NCI-H2107 treated with DMSO at 0.1 percent for 48 hours (cell line): Measurements from ENCODE around the gene GPATCH2L.

Experiments used
- DNase-seq: peaks from one replicate; lab custom pipeline; 2025; ENCODE audit not compliant: unreplicated experiment; lab: John Stamatoyannopoulos, UW

The GPATCH2L gene

GRCh38 chr14:76253111-76253510, 101.4 kb downstream of the GPATCH2L start:
- DNase-seq = no peak

DNA sequence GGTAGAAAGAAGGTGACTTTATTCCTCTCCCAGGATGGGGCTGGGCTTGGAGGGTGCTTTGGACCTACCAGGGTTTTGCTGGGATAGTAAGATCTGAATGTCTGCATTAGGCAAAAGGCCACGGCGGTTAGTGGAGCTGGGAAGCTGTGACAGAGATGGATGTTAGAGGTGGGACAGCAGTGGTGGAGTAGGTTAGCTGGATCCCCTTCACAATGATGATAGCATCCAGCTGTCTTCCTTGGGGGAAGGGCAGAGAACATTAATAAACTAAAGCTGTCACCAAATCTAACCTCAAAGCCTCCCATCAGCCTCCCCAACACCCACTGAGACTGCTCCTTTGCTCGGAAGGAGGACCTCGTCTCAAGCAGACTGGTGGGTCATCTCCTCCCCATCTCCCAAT, 104.8 kb downstream of the GPATCH2L start:
- DNase-seq = no peak

DNA sequence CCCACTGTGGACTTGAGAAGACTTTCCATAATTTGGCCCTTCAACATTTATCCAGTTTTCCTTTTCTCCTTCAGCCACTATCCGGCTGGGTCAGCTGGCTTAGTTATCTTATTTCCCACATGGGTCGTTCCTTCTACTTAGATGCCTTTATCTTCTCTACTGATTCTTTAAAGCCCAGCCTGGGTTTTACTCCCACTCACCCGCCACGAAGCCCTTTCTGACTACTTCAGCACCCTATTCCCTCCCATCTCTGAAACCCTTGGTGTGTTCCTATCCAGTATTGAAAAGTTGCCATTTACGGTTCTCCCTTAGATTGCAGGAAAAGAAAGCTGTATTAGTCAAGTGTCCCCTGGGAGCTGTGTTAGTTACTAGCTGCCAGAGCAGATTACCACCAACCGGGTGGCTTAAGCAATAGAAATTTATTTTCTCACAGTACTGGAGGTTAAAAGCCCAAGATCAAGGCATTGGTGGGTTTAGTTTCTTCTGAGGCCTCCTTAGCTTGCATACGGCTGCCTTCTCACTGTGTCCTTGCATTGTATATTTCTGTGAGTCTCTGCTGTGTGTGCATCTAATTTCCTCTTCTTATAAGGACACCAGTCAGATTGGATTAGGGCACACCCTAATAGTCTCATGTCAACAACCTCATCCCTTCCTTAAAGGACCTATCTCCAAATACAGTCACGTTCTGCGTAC, 105.5 kb downstream of the GPATCH2L start:
- DNase-seq = peak; percentile 32

DNA sequence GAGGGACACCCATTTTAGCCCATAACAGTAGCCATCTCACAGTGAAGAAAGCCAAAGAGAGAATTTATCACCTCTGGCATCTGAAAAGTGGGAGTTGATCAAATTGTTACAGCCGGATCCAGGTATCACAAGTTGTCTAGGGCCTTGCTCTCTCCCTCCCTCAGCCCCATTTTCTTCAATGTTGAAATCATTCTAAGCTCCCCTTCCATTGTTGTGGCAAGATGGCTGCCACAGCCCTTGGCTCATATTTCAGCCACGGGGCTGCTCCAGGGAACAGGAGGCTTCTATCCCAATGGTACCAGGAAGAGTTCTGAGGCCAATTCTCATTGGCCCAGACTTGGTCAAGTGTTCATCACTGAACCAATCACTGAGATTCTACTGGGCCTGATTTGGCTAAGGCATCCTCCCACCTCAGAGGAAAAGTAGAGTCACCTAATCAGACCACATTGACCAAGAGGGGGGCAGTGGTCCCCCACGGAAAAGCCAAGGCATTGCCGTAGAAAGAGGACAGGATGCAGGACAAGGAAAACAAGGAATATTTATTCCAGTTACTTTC, 106.2 kb downstream of the GPATCH2L start:
- DNase-seq = peak; percentile 26

- no peak for DNase-seq
These were observed 107.5 kb downstream of the GPATCH2L start for GRCh38 chr14:76259029-76259735.

DNA sequence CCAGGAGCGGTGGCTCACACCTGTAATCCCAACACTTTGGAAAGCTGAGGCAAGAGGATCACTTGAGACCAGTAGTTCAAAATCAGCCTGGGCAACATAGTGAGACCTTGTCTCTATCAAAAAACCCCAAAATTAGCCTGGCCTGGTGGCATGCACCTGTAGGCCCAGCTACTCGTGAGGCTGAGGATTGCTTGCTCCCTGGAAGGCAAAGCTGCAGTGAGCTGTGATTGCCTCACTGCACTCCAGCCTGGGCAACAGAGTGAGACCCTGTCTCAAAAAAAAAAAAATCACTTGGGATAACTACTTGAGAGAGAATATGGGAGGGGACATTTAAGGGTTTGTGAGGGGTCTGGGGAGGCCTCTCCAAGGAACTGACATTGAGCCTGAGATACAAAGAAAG, 109.0 kb downstream of the GPATCH2L start:
- no peak for DNase-seq

DNA sequence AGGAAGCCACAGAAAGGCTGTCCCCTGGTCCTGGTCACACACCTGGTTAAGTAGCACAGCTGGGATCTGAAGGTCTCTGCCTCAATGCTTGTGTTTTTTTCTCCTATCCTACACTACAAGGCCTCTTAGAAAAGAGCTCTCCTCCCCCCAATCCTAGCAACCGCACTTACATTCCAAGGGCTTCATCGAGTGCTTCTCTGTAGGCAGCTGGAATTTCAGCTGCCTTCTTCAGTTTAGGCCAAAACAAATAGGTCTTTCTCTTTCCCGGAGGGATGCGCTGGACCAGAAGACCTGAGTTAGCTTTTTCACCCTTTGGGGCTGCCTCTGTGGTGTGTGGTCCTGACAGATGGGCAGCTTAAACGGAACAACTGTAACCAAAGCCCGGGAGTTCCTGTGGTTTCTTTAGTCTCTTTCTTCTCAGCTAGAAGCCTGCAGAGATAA, 109.7 kb downstream of the GPATCH2L start:
- DNase-seq = peak; percentile 91

- DNase-seq = no peak
These were observed 110.9 kb downstream of the GPATCH2L start for GRCh38 chr14:76262641-76263040.
